Hepatocyte (in vitro differentiated cells): Measurements from ENCODE around the gene C1orf74.

ENCODE experiments used
- CTCF ChIP-seq: fragments of 200-600 bp; sonication (generic); IDR thresholded peaks from 2 replicates; pipeline ENCODE4 v1.5.1; 2016; ENCODE audit warnings: antibody characterized with exemption, mild to moderate bottlenecking; ENCODE audit not compliant: poor library complexity
- EZH2 ChIP-seq: fragments of 200-600 bp; sonication (generic); IDR thresholded peaks from 2 replicates; pipeline ENCODE4 v1.6.1; 2016; ENCODE audit warnings: antibody characterized with exemption, mild to moderate bottlenecking, borderline replicate concordance
- EZH2phosphoT487 ChIP-seq: fragments of 200-600 bp; sonication (generic); IDR thresholded peaks from one replicate; pipeline ENCODE4 v1.6.1; 2018; ENCODE audit warnings: antibody characterized with exemption, mild to moderate bottlenecking, low read depth, moderate library complexity; ENCODE audit not compliant: unreplicated experiment, severe bottlenecking

GRCh38 chr1:209759829-209760359 lies 24.5 kb downstream of the C1orf74 start:
- TF ChIP-seq EZH2phosphoT487 (no peak), CTCF (no peak), EZH2 (no peak)
